Brain microvascular endothelial cell (primary cell): ENCODE data around the gene YPEL4.

ENCODE experiments used
- DNase-seq: peaks from one replicate; pipeline ENCODE4 v3.0.0-alpha.2; 2020
- H3K27ac ChIP-seq: fragments of 250-450 bp; sonication (Bioruptor Pico); 2 replicates; pipeline ENCODE4 v1.5.1; 2020; ENCODE audit warnings: mild to moderate bottlenecking, moderate library complexity
- H3K27me3 ChIP-seq: fragments of 250-450 bp; sonication (Bioruptor Pico); replicated peaks from 2 replicates; pipeline ENCODE4 v1.5.1; 2020; ENCODE audit warnings: mild to moderate bottlenecking
- H3K36me3 ChIP-seq: fragments of 250-450 bp; sonication (Bioruptor Pico); replicated peaks from 2 replicates; pipeline ENCODE4 v1.5.1; 2020; ENCODE audit warnings: mild to moderate bottlenecking
- H3K4me3 ChIP-seq: 2 replicates; pipeline ENCODE4 v1.5.1; 2011; ENCODE audit warnings: low read depth, mild to moderate bottlenecking, control low read depth, low read length, moderate library complexity
- CTCF ChIP-seq: IDR thresholded peaks from 2 replicates; pipeline ENCODE4 v1.5.1; 2011; ENCODE audit warnings: low read depth, mild to moderate bottlenecking, moderate library complexity, low read length, control low read depth, inconsistent platforms; ENCODE audit errors: missing control alignments
- in situ Hi-C: cut with HindIII; loops from 2 replicates; pipeline ENCODE4 v1.10.0; 2017; ENCODE audit warnings: low sequenced_read_pairs, low pct_ligation_motif_present

YPEL4 gene

GRCh38 chr11:57620467-57620866 is 29.2 kb downstream of the YPEL4 start:
- H3K36me3 ChIP-seq, result no peaks in the 10 kb centered on the region
- DNase-seq, result no peak
- no peaks in the 10 kb centered on the region for H3K27me3 ChIP-seq
- in situ Hi-C loops, result no loop called here
- no peak for TF ChIP-seq CTCF
- H3K4me3 ChIP-seq, result no peak overlapping the region
- no peak overlapping the region for H3K27ac ChIP-seq

- in situ Hi-C loops, result no loop called here
- DNase-seq, result no peak
- no peak overlapping the region for H3K4me3 ChIP-seq
- H3K27ac ChIP-seq, result no peak overlapping the region
- peak; percentile 25 for TF ChIP-seq CTCF
- H3K36me3 ChIP-seq, result no peaks in the 10 kb centered on the region
- no peaks in the 10 kb centered on the region for H3K27me3 ChIP-seq
These were observed 30.4 kb downstream of the YPEL4 start for GRCh38 chr11:57619331-57619730.

- TF ChIP-seq CTCF, result no peak
- Histone ChIP-seq H3K27ac (no peak overlapping the region), H3K4me3 (no peak overlapping the region), H3K27me3 (no peaks in the 10 kb centered on the region), H3K36me3 (no peaks in the 10 kb centered on the region)
- DNase-seq, result no peak
- in situ Hi-C loops, result no loop called here
These were observed 31.3 kb downstream of the YPEL4 start for GRCh38 chr11:57618438-57618837.

- Histone ChIP-seq H3K4me3 (no peak overlapping the region), H3K27me3 (no peaks in the 10 kb centered on the region), H3K36me3 (no peaks in the 10 kb centered on the region), H3K27ac (no peak overlapping the region)
- no peak for DNase-seq
- no peak for TF ChIP-seq CTCF
- in situ Hi-C loops, result no loop called here
These were observed 33.1 kb downstream of the YPEL4 start for GRCh38 chr11:57616595-57616994.

- H3K27me3 ChIP-seq, result no peaks in the 10 kb centered on the region
- TF ChIP-seq CTCF, result no peak
- H3K4me3 ChIP-seq, result no peak overlapping the region
- H3K36me3 ChIP-seq, result no peaks in the 10 kb centered on the region
- in situ Hi-C loops, result no loop called here
- DNase-seq, result no peak
- no peak overlapping the region for H3K27ac ChIP-seq
These were observed 34.4 kb downstream of the YPEL4 start for GRCh38 chr11:57615308-57615707.

- H3K4me3 ChIP-seq, result no peak overlapping the region
- no peaks in the 10 kb centered on the region for H3K27me3 ChIP-seq
- in situ Hi-C loops, result no loop called here
- no peak overlapping the region for H3K27ac ChIP-seq
- DNase-seq, result no peak
- TF ChIP-seq CTCF, result no peak
- H3K36me3 ChIP-seq, result no peaks in the 10 kb centered on the region
These were observed 35.4 kb downstream of the YPEL4 start for GRCh38 chr11:57614234-57614772.
